HEK293T (cell line): Measurements from ENCODE around the gene RAPGEF6.

Experiments used
- CTCF ChIA-PET: fragments of 350-600 bp; formaldehyde crosslinking; extraction: SDS; loops from one replicate; lab custom pipeline; 2021; ENCODE audit warnings: antibody characterized with exemption, inconsistent platforms; lab: Yijun Ruan, JAX
- POLR2A ChIA-PET: fragments of 350-600 bp; formaldehyde crosslinking; extraction: SDS; loops from one replicate; lab custom pipeline; 2020; ENCODE audit warnings: antibody characterized with exemption, inconsistent platforms; lab: Yijun Ruan, JAX
- DNase-seq: peaks from one replicate; pipeline ENCODE4 v3.0.0; 2012; ENCODE audit warnings: mixed read lengths; ENCODE audit errors: extremely low spot score
- ARNT ChIP-seq: fragments of 450-650 bp; IDR thresholded peaks from 2 replicates; pipeline ENCODE4 v1.6.1; 2017; ENCODE audit warnings: mild to moderate bottlenecking
- BHLHE40 ChIP-seq: fragments of 450-650 bp; IDR thresholded peaks from 2 replicates; pipeline ENCODE4 v1.6.1; 2016; ENCODE audit warnings: mild to moderate bottlenecking, moderate library complexity, borderline replicate concordance
- CTBP1 ChIP-seq: fragments of 450-650 bp; IDR thresholded peaks from 2 replicates; pipeline ENCODE4 v1.6.1; 2016; ENCODE audit warnings: borderline replicate concordance
- ELF4 ChIP-seq: fragments of 450-650 bp; IDR thresholded peaks from 2 replicates; pipeline ENCODE4 v1.6.1; 2017; ENCODE audit warnings: antibody characterized with exemption
- FOXA1 ChIP-seq: fragments of 450-650 bp; IDR thresholded peaks from 2 replicates; pipeline ENCODE4 v1.6.1; 2016; ENCODE audit warnings: mild to moderate bottlenecking
- FOXK2 ChIP-seq: fragments of 450-650 bp; IDR thresholded peaks from 2 replicates; pipeline ENCODE4 v1.6.1; 2016; ENCODE audit warnings: mild to moderate bottlenecking
- FOXM1 ChIP-seq: fragments of 450-650 bp; IDR thresholded peaks from 2 replicates; pipeline ENCODE4 v1.6.1; 2017; ENCODE audit warnings: mild to moderate bottlenecking, borderline replicate concordance
- HDGF ChIP-seq: fragments of 450-650 bp; IDR thresholded peaks from 2 replicates; pipeline ENCODE4 v1.6.1; 2017; ENCODE audit warnings: antibody characterized with exemption, borderline replicate concordance
- L3MBTL2 ChIP-seq: fragments of 450-650 bp; conservative IDR thresholded peaks from 2 replicates; pipeline ENCODE4 v1.6.1; 2016; ENCODE audit warnings: mild to moderate bottlenecking
- LEF1 ChIP-seq: fragments of 450-650 bp; IDR thresholded peaks from 2 replicates; pipeline ENCODE4 v1.6.1; 2017; ENCODE audit warnings: mild to moderate bottlenecking, borderline replicate concordance
- NFRKB ChIP-seq: fragments of 450-650 bp; IDR thresholded peaks from 2 replicates; pipeline ENCODE4 v1.6.1; 2016; ENCODE audit warnings: mild to moderate bottlenecking, moderate library complexity
- PKNOX1 ChIP-seq: fragments of 450-650 bp; IDR thresholded peaks from 2 replicates; pipeline ENCODE4 v1.6.1; 2016
- SP1 ChIP-seq: fragments of 450-650 bp; IDR thresholded peaks from 2 replicates; pipeline ENCODE4 v1.6.1; 2017
- SUZ12 ChIP-seq: fragments of 450-650 bp; IDR thresholded peaks from 2 replicates; pipeline ENCODE4 v1.6.1; 2016; ENCODE audit warnings: mild to moderate bottlenecking
- TARDBP ChIP-seq: fragments of 450-650 bp; IDR thresholded peaks from 2 replicates; pipeline ENCODE4 v1.6.1; 2016
- ZNF384 ChIP-seq: fragments of 450-650 bp; IDR thresholded peaks from 2 replicates; pipeline ENCODE4 v1.6.1; 2016

The RAPGEF6 gene

DNA sequence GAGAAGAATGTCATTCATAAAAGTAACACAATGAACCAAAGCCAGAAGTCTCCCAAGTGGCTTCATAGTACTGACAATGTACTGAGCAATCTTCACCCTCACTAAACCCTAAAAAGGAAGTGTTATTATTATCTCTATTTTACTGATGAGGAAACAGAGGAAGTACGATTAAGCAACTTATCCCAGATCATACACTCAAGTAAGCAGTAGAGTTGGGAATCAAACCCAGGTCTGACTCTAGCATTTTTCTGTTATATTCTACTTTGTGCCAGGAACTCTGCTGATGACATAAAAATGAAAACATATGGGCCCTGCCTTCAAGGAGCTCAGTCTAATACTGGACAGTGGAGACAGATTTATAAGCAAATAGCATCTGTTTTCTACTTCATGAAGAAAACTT is 109.2 kb downstream of the RAPGEF6 start:
- ChIA-PET CTCF (no interaction called here), POLR2A (no interaction called here)
- TF ChIP-seq BHLHE40 (no peak), ARNT (no peak), L3MBTL2 (no peak), FOXM1 (no peak), SUZ12 (no peak), PKNOX1 (no peak), CTBP1 (no peak), SP1 (no peak), FOXK2 (no peak)
- DNase-seq = no peak

- DNase-seq = no peak
- ChIA-PET CTCF (interaction anchor here (0.5 to 1.1 kb wide), 2 partner anchors 9 to 656 kb away, joined by 3 to 4 read pairs; no protein-coding TSS in a partner anchor), POLR2A (no interaction called here)
- no peak for TF ChIP-seq LEF1
- no peak for TF ChIP-seq SUZ12
- no peak for TF ChIP-seq L3MBTL2
- TF ChIP-seq SP1 = no peak
- no peak for TF ChIP-seq ARNT
- TF ChIP-seq ELF4 = no peak
- no peak for TF ChIP-seq PKNOX1
- TF ChIP-seq ZNF384 = no peak
- no peak for TF ChIP-seq FOXM1
- TF ChIP-seq BHLHE40 = no peak
Measured at GRCh38 chr5:131524431-131524830, 110.6 kb downstream of the RAPGEF6 start.

GRCh38 chr5:131523500-131524185 is 111.4 kb downstream of the RAPGEF6 start:
- TF ChIP-seq PKNOX1 = peak; percentile 63
- TF ChIP-seq L3MBTL2 = no peak
- CTCF ChIA-PET = interaction anchor here (1.0 to 1.1 kb wide), 2 partner anchors 9 to 11 kb away, joined by 3 to 4 read pairs; no protein-coding TSS in a partner anchor
- POLR2A ChIA-PET = interaction anchor here (0.6 kb wide), 1 partner anchor 58 kb away, joined by 3 read pairs; no protein-coding TSS in a partner anchor
- DNase-seq = no peak

GRCh38 chr5:131521252-131521651 is 113.8 kb downstream of the RAPGEF6 start:
- no peak for TF ChIP-seq TARDBP
- no peak for TF ChIP-seq FOXA1
- no peak for TF ChIP-seq FOXK2
- no peak for TF ChIP-seq CTBP1
- no peak for TF ChIP-seq ELF4
- no peak for TF ChIP-seq PKNOX1
- TF ChIP-seq ZNF384 = no peak
- no peak for TF ChIP-seq BHLHE40
- TF ChIP-seq HDGF = no peak
- no peak for TF ChIP-seq FOXM1
- no peak for TF ChIP-seq SP1
- no peak for TF ChIP-seq SUZ12
- no peak for TF ChIP-seq LEF1
- TF ChIP-seq ARNT = no peak
- no peak for TF ChIP-seq NFRKB
- no peak for TF ChIP-seq L3MBTL2
- DNase-seq = no peak
- ChIA-PET CTCF (interaction anchor here (0.7 to 1.2 kb wide), 3 partner anchors 8 to 834 kb away, joined by 3 to 6 read pairs (median 4); no protein-coding TSS in a partner anchor), POLR2A (no interaction called here)

- TF ChIP-seq FOXM1 = no peak
- TF ChIP-seq ELF4 = no peak
- TF ChIP-seq ZNF384 = no peak
- TF ChIP-seq L3MBTL2 = no peak
- TF ChIP-seq TARDBP = no peak
- TF ChIP-seq HDGF = no peak
- TF ChIP-seq PKNOX1 = no peak
- no peak for TF ChIP-seq FOXA1
- TF ChIP-seq SP1 = no peak
- TF ChIP-seq SUZ12 = no peak
- TF ChIP-seq ARNT = no peak
- TF ChIP-seq LEF1 = no peak
- TF ChIP-seq BHLHE40 = no peak
- no peak for TF ChIP-seq FOXK2
- TF ChIP-seq CTBP1 = no peak
- no peak for TF ChIP-seq NFRKB
- POLR2A ChIA-PET = no interaction called here
- DNase-seq = no peak
- CTCF ChIA-PET = interaction anchor here (0.6 to 1.0 kb wide), 2 partner anchors 17 to 92 kb away, joined by 3 read pairs; no protein-coding TSS in a partner anchor
Measured at GRCh38 chr5:131515348-131515747, 119.7 kb downstream of the RAPGEF6 start.
